B cell (primary cell): ENCODE data around the gene MICALL2. TPM values are rescaled to one million over a fixed set of nuclear protein-coding genes. Genes with fewer than 3 reads are reported as not detected.

Experiments
- ATAC-seq: fragments of 200-7000 bp; cut with Tn5 transposase; one replicate; pipeline ENCODE4 v1.10.0; 2021; ENCODE audit warnings: low read depth, mild to moderate bottlenecking, moderate number of reproducible peaks, moderate library complexity
- CTCF ChIA-PET: fragments of 350-600 bp; sonication (Branson Sonifier 250); formaldehyde crosslinking; loops from one replicate; lab custom pipeline; 2021; ENCODE audit warnings: antibody characterized with exemption, inconsistent platforms; lab: Charles Lee
- POLR2A ChIA-PET: fragments of 350-600 bp; sonication (Branson Sonifier 250); formaldehyde crosslinking; loops from one replicate; lab custom pipeline; 2021; ENCODE audit warnings: antibody characterized with exemption; lab: Charles Lee
- DNase-seq: peaks from one replicate; pipeline ENCODE4 v3.0.0; 2013
- H2AFZ ChIP-seq: 2 replicates; pipeline ENCODE4 v1.6.1; 2012; ENCODE audit warnings: mild to moderate bottlenecking, low read depth, low read length; ENCODE audit not compliant: insufficient read depth, poor library complexity, severe bottlenecking
- H3K27ac ChIP-seq, 2 donors: 1 replicate in 1 of 2; 2 replicates in 1 of 2; pipeline ENCODE4 v1.5.1; 2012 to 2013; ENCODE audit warnings: low read length in 2 of 2, mild to moderate bottlenecking in 2 of 2, moderate library complexity in 1 of 2
- H3K27me3 ChIP-seq, 4 experiments: fragments of 200-600 bp in 1 of 4; sonication (generic) in 1 of 4; replicated peaks in 1 of 4; 1 replicate in 2 of 4; 2 replicates in 2 of 4; pipeline versions ENCODE4 v1.6.1 to v1.7.0; 2013 to 2016; ENCODE audit warnings: low read length in 3 of 4, mild to moderate bottlenecking in 2 of 4, mixed read lengths in 1 of 4, moderate library complexity in 1 of 4; ENCODE audit not compliant: insufficient read depth in 4 of 4, control insufficient read depth in 3 of 4; ENCODE audit errors: control extremely low read depth in 1 of 4
- H3K36me3 ChIP-seq, 2 experiments: replicated peaks in 1 of 2; 1 replicate in 1 of 2; 2 replicates in 1 of 2; pipeline versions ENCODE4 v1.6.1 to v1.7.1; 2013; ENCODE audit warnings: low read length in 1 of 2; ENCODE audit not compliant: insufficient read depth in 2 of 2, control insufficient read depth in 1 of 2; ENCODE audit errors: control extremely low read depth in 1 of 2, extremely low read depth in 1 of 2
- H3K4me1 ChIP-seq, 2 donors: fragments of 200-600 bp in 1 of 2; sonication (generic) in 1 of 2; 1 replicate in 1 of 2; 2 replicates in 1 of 2; pipeline versions ENCODE4 v1.5.1 to v1.6.1; 2013 to 2017; ENCODE audit warnings: low read length in 2 of 2; ENCODE audit not compliant: control insufficient read depth in 2 of 2, insufficient read depth in 2 of 2
- H3K4me2 ChIP-seq: replicated peaks from 2 replicates; pipeline ENCODE3; 2012; ENCODE audit warnings: mild to moderate bottlenecking, low read depth, low read length; ENCODE audit not compliant: poor library complexity, severe bottlenecking
- H3K4me3 ChIP-seq, 5 experiments: fragments of 200-600 bp in 1 of 5; sonication (generic) in 1 of 5; 1 replicate in 3 of 5; 2 replicates in 2 of 5; pipeline versions ENCODE4 v1.5.1 to v1.7.0; 2011 to 2016; ENCODE audit warnings: low read length in 4 of 5, mild to moderate bottlenecking in 4 of 5, low read depth in 2 of 5, control low read depth in 1 of 5, moderate library complexity in 1 of 5; ENCODE audit not compliant: insufficient read depth in 1 of 5; ENCODE audit errors: control extremely low read depth in 1 of 5, extremely low read depth in 1 of 5
- H3K79me2 ChIP-seq: fragments of 200-600 bp; sonication (generic); one replicate; pipeline ENCODE4 v1.6.0; 2016; ENCODE audit warnings: low read length; ENCODE audit not compliant: control insufficient read depth, insufficient read depth
- H3K9ac ChIP-seq: fragments of 200-600 bp; sonication (generic); 2 replicates; pipeline ENCODE4 v1.6.1; 2017; ENCODE audit warnings: mild to moderate bottlenecking, low read length, moderate library complexity
- H3K9me3 ChIP-seq, 3 donors: one replicate each; pipeline versions ENCODE4 v1.6.1 to v1.7.1; 2013; ENCODE audit warnings: low read length in 2 of 3; ENCODE audit not compliant: control insufficient read depth in 2 of 3, insufficient read depth in 1 of 3; ENCODE audit errors: control extremely low read depth in 1 of 3
- H4K20me1 ChIP-seq: 2 replicates; pipeline ENCODE4 v1.6.0; 2012; ENCODE audit warnings: mild to moderate bottlenecking, low read length; ENCODE audit not compliant: insufficient read depth, control insufficient read depth, poor library complexity, severe bottlenecking
- H3K27ac Mint-ChIP-seq: one replicate; pipeline ENCODE4 v1.8.0; 2021; ENCODE audit warnings: mixed read lengths
- H3K27me3 Mint-ChIP-seq: one replicate; pipeline ENCODE4 v1.8.0; 2021; ENCODE audit warnings: mixed read lengths
- H3K4me1 Mint-ChIP-seq: one replicate; pipeline ENCODE4 v1.8.0; 2021; ENCODE audit warnings: mixed read lengths
- H3K4me3 Mint-ChIP-seq: one replicate; pipeline ENCODE4 v1.8.0; 2021; ENCODE audit warnings: mixed read lengths
- H3K9me3 Mint-ChIP-seq: one replicate; pipeline ENCODE4 v1.8.0; 2022; ENCODE audit warnings: mixed read lengths; ENCODE audit not compliant: insufficient read depth
- CTCF ChIP-seq: fragments of 200-600 bp; IDR thresholded peaks from one replicate; pipeline ENCODE4 v1.8.0; 2022; ENCODE audit warnings: antibody characterized with exemption, mild to moderate bottlenecking
- EZH2 ChIP-seq: IDR thresholded peaks from 2 replicates; pipeline ENCODE4 v1.6.1; 2012; ENCODE audit warnings: borderline replicate concordance, low read depth, mild to moderate bottlenecking, moderate library complexity, low read length; ENCODE audit not compliant: insufficient read depth, poor library complexity, severe bottlenecking
- WGBS: methylation state at CpG from one replicate; pipeline ENCODE4 v1.1.5; 2013; ENCODE audit warnings: missing lambda C conversion rate; ENCODE audit not compliant: insufficient coverage; 5-methylcytosine and 5-hydroxymethylcytosine counted together
- intact Hi-C: fragments of 100-400 bp; cut with micrococcal nuclease; formaldehyde crosslinking; loops from one replicate; pipeline ENCODE4 v1.10.0; 2022
- polyA plus RNA-seq: library from polyadenylated mRNA; depleted of rRNA; stranded (reverse); fragments of >200 nt; gene quantifications from 2 replicates; pipeline ENCODE4 v1.2.3, GENCODE V29; 2012
- total RNA-seq, 2 donors: library from RNA; stranded (reverse); fragments of 120-200 nt in 1 of 2; gene quantifications; 1 replicate in 1 of 2; 2 replicates in 1 of 2; pipeline versions ENCODE4 v1.2.3 to v1.2.4, GENCODE V29; 2013 to 2022

Gene MICALL2
- total and polyA plus RNA-seq, 2 donors (not counting 1 experiment from before 2014, with no cell fraction given) = 0.85 to 0.94 TPM

- Histone ChIP-seq H3K27ac (no peak overlapping the region), H3K79me2 (no peaks in the 10 kb centered on the region), H3K9me3 (peaks cover 0 to 6% (median 0%) of the 10 kb centered on the region in 3 donors), H3K36me3 (no peaks in the 10 kb centered on the region), H3K27me3 (peaks cover 0 to 10% (median 0%) of the 10 kb centered on the region in 4 experiments), H3K9ac (no peak overlapping the region), H2AFZ (no peak overlapping the region), H4K20me1 (no peaks in the 10 kb centered on the region), H3K4me2 (no peak overlapping the region), H3K4me1 (no peaks in the 10 kb centered on the region), H3K4me3 (no peak overlapping the region)
- no peaks in the 10 kb centered on the region for H3K27me3 Mint-ChIP-seq
- H3K4me3 Mint-ChIP-seq = no peak overlapping the region
- no peaks in the 10 kb centered on the region for H3K9me3 Mint-ChIP-seq
- ChIA-PET POLR2A (no interaction called here), CTCF (no interaction called here)
- intact Hi-C loops = no loop called here
- WGBS = 88% methylated on average over 5 of the region's 10 CpGs
- no peaks in the 10 kb centered on the region for H3K4me1 Mint-ChIP-seq
- ATAC-seq (no peak), DNase-seq (no peak)
- no peak for TF ChIP-seq CTCF
- no peak for TF ChIP-seq EZH2
- no peak overlapping the region for H3K27ac Mint-ChIP-seq
These were observed 18.6 kb downstream of the MICALL2 start for GRCh38 chr7:1440620-1441019.

GRCh38 chr7:1439373-1440363 is 19.6 kb downstream of the MICALL2 start:
- Mint-ChIP-seq H3K9me3 (no peaks in the 10 kb centered on the region), H3K27ac (no peak overlapping the region), H3K4me3 (no peak overlapping the region), H3K4me1 (no peaks in the 10 kb centered on the region), H3K27me3 (no peaks in the 10 kb centered on the region)
- no peak for DNase-seq
- Histone ChIP-seq H3K9ac (no peak overlapping the region), H2AFZ (no peak overlapping the region), H3K27me3 (peaks cover 0 to 10% (median 0%) of the 10 kb centered on the region in 4 experiments), H3K9me3 (peaks cover 0 to 3% (median 0%) of the 10 kb centered on the region in 3 donors), H3K4me3 (no peak overlapping the region), H3K4me2 (no peak overlapping the region), H3K36me3 (no peaks in the 10 kb centered on the region), H3K27ac (no peak overlapping the region), H3K79me2 (no peaks in the 10 kb centered on the region), H4K20me1 (no peaks in the 10 kb centered on the region), H3K4me1 (no peaks in the 10 kb centered on the region)
- POLR2A ChIA-PET = no interaction called here
- CTCF ChIA-PET = no interaction called here
- ATAC-seq = no peak
- intact Hi-C loops = no loop called here
- TF ChIP-seq CTCF (no peak), EZH2 (no peak)
- 82% methylated on average over 31 of the region's 31 CpGs for WGBS
